ENCODE results near the gene SLC24A1.

Gene SLC24A1

DNA sequence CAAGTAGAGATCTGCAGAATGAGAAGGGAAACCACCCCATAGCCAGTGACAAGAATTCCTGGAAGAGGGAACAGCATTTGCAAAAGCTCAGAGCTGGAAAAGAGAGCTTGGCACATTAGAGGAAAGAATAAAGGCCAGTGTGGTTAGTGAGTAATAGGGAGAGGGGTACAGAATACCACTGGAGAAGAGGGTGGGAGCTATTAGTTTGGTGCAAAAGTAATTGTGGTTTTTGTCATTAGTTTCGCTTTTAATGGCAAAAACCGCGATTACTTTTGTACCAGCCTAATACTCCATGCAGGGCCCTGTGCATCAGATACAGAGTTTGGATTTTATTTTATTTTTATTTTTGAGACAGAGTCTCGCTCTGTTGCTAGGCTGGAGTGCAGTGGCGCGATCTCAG lies 9.8 kb downstream of the SLC24A1 start:
- TF ChIP-seq, protein P1, sequence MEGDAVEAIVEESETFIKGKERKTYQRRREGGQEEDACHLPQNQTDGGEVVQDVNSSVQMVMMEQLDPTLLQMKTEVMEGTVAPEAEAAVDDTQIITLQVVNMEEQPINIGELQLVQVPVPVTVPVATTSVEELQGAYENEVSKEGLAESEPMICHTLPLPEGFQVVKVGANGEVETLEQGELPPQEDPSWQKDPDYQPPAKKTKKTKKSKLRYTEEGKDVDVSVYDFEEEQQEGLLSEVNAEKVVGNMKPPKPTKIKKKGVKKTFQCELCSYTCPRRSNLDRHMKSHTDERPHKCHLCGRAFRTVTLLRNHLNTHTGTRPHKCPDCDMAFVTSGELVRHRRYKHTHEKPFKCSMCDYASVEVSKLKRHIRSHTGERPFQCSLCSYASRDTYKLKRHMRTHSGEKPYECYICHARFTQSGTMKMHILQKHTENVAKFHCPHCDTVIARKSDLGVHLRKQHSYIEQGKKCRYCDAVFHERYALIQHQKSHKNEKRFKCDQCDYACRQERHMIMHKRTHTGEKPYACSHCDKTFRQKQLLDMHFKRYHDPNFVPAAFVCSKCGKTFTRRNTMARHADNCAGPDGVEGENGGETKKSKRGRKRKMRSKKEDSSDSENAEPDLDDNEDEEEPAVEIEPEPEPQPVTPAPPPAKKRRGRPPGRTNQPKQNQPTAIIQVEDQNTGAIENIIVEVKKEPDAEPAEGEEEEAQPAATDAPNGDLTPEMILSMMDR (IDR thresholded peaks at IDR 0.05; ENCODE audit: borderline replicate concordance, insufficient read depth, low read depth, low read length), result no peak
- no peak overlapping the region for H3K4me3 ChIP-seq (ENCODE audit: low read depth, low read length)

DNA sequence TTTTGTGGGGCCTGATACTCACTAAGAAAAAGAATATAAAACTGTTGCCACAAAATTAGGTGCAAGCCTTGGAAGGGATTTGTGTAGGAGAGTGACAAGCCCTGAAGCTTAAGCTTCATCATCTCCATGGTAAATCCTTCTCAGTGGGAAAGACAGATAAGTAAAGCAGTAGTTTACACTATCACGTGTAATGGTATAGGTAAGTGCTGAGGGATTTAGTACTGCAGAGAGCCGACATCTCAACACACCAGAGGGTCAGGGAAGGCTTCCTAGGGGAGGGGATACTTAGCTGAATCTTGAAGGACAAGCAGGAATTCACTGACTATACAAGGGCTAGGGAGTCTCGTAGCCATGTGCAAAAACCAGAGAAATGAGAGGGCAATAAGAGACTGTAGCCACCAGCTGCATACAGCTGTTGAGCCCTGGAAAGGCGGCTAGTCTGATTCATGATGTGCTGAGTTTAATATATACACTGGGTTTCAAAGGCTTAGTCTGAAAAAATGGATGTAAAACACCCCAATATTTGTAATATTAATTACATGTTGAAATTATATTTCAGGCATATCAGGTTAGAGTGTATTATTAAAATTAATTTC lies 11.1 kb downstream of the SLC24A1 start:
- H3K4me3 ChIP-seq (ENCODE audit: low read depth, low read length), result no peak overlapping the region
- TF ChIP-seq, protein P1 (IDR thresholded peaks at IDR 0.05; ENCODE audit: borderline replicate concordance, insufficient read depth, low read depth, low read length), result no peak

DNA sequence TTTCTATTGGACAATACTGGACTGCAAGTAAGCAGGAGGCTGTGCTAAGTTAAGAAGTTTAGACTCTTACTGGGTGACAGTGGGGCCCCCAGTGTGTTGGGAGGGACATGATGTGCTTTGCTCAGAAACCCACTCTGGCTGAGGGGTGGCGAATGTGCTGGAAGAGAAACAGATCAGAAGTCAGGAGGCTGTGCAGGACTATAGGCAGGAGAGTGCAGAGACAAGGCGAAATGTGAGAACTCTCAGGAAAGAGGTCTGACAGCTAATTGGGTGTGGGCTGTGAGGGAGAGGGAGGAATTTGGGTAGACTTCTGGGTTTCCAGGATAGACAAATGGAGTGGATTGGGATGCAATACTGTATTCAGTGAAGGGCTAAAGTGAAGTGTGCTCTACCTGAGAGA lies 12.0 kb downstream of the SLC24A1 start:
- TF ChIP-seq, protein P1 (IDR thresholded peaks at IDR 0.05; ENCODE audit: borderline replicate concordance, insufficient read depth, low read depth, low read length), result no peak
- no peak overlapping the region for H3K4me3 ChIP-seq (ENCODE audit: low read depth, low read length)

DNA sequence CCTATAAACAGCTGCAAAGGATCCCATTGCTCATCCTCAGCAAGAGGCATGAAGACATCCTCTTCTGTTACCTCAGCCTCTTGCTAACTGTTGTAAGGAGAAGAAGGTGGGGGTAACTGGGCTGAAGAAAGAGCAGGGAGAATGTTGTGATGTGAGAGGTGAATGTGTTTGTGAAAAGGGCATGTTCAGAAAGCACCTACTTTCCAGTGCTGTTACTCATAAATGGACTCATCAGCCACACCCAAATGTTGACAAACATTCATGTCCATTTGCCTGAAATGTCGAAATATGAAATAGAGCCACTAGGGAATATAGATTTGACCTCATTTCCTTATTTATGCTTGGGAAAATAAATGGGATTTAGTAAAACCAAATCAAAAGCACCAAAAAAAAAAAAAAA lies 12.6 kb downstream of the SLC24A1 start:
- TF ChIP-seq, protein P1 (IDR thresholded peaks at IDR 0.05; ENCODE audit: borderline replicate concordance, insufficient read depth, low read depth, low read length), result no peak
- no peak overlapping the region for H3K4me3 ChIP-seq (ENCODE audit: low read depth, low read length)

DNA sequence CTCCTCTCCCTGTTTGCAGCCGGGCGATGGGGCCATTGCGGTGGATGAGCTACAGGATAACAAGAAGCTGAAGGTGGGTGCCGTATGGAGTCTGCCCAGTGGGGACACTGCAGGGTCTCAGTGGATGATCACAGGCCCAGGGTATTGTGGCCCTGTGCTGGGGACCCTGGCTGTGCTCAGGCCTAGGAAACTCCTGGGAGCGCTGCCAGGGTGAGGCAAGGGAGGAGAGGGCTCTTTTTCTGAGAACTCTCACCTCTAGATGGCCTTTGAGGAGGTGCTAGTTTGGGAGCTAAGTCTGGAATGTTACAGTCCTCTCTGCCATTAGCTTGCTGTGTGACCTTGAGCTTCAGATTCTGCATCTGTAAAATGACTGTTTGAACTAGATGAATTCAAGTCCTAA lies 16.4 kb downstream of the SLC24A1 start:
- H3K4me3 ChIP-seq (ENCODE audit: low read depth, low read length), result no peak overlapping the region
- TF ChIP-seq, protein P1 (IDR thresholded peaks at IDR 0.05; ENCODE audit: borderline replicate concordance, insufficient read depth, low read depth, low read length), result no peak

DNA sequence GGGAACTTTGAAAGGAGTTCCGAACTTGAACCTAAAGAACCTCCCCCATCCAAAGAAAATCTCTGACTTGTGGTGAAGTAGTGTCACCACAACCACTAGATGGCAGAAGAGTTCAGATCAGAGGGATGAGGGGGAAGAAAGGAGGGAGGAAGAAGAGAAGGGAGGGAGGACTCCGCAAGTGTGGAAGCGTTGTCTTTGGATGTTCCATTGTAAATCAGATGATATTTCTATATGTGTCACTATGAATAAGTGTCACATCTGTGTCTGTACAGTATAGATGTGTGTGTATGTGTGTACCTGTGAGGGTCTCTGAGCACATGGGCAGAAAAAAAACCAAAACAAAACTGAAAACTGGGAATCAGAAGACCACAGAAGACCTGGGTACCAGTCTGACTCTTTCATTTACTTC lies 16.9 kb downstream of the SLC24A1 start:
- TF ChIP-seq, protein P1 (IDR thresholded peaks at IDR 0.05; ENCODE audit: borderline replicate concordance, insufficient read depth, low read depth, low read length), result peak; percentile 62; the same call in 1 of the 2 replicates
- no peak overlapping the region for H3K4me3 ChIP-seq (ENCODE audit: low read depth, low read length)

DNA sequence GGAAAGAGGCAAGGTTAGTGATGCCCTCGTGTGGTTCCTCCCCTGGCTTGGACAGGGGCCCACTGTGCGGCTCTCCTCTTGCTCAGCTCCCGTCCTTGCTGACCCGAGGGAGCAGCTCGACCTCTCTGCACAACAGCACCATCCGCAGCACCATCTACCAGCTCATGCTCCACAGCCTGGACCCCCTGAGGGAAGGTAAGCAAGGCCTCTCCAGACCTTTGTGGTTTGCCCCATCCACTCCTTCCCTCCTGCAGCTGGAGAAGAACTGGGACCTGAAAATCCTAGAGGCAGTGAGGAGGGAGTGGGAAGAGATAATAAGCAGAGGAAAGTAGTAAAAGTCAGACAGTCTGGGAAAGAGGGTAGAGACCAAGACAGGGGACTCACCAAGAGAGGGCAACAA lies 17.8 kb downstream of the SLC24A1 start:
- H3K4me3 ChIP-seq (ENCODE audit: low read depth, low read length), result no peak overlapping the region
- TF ChIP-seq, protein P1 (IDR thresholded peaks at IDR 0.05; ENCODE audit: borderline replicate concordance, insufficient read depth, low read depth, low read length), result no peak

All from GM12875 (cell line).